GM23338 (cell line): ENCODE data around the gene ERC1.

Experiments
- CREB1 ChIP-seq: fragments of 250-450 bp; sonication (Bioruptor Pico); IDR thresholded peaks from 2 replicates; pipeline ENCODE4 v1.5.0; 2020; ENCODE audit warnings: low read depth, mild to moderate bottlenecking, moderate library complexity
- EZH2 ChIP-seq: fragments of 200-600 bp; sonication (generic); IDR thresholded peaks from one replicate; pipeline ENCODE4 v1.8.0; 2017; ENCODE audit warnings: antibody characterized with exemption, mild to moderate bottlenecking, low read depth; ENCODE audit not compliant: unreplicated experiment
- EZH2phosphoT487 ChIP-seq: fragments of 200-600 bp; sonication (generic); IDR thresholded peaks from one replicate; pipeline ENCODE4 v1.8.1; 2018; ENCODE audit warnings: antibody characterized with exemption; ENCODE audit not compliant: unreplicated experiment
- POLR2AphosphoS5 ChIP-seq: IDR thresholded peaks from 2 replicates; pipeline ENCODE4 v1.6.1; 2016; ENCODE audit warnings: antibody characterized with exemption, low read depth
- ZNF462 ChIP-seq: fragments of 250-450 bp; sonication (Bioruptor Pico); IDR thresholded peaks from 2 replicates; pipeline ENCODE4 v1.5.0; 2020; ENCODE audit warnings: mild to moderate bottlenecking, moderate library complexity
- TF ChIP-seq, protein P1 (sequence below), 2 experiments: fragments of 200-600 bp in 1 of 2; sonication (generic) in 1 of 2; conservative IDR thresholded peaks; 2 replicates each; pipeline versions ENCODE4 v1.5.1 to v1.6.1; 2016 to 2017; ENCODE audit warnings: antibody characterized with exemption in 2 of 2, low read depth in 2 of 2, mild to moderate bottlenecking in 2 of 2, moderate library complexity in 1 of 2
- TF ChIP-seq, protein P2 (sequence below): IDR thresholded peaks from 2 replicates; pipeline ENCODE4 v1.6.1; 2016; ENCODE audit warnings: antibody characterized with exemption
- TF ChIP-seq, protein P3 (sequence below): IDR thresholded peaks from one replicate; pipeline ENCODE4 v1.6.1; 2018; ENCODE audit warnings: antibody characterized with exemption; ENCODE audit not compliant: unreplicated experiment

DNA sequence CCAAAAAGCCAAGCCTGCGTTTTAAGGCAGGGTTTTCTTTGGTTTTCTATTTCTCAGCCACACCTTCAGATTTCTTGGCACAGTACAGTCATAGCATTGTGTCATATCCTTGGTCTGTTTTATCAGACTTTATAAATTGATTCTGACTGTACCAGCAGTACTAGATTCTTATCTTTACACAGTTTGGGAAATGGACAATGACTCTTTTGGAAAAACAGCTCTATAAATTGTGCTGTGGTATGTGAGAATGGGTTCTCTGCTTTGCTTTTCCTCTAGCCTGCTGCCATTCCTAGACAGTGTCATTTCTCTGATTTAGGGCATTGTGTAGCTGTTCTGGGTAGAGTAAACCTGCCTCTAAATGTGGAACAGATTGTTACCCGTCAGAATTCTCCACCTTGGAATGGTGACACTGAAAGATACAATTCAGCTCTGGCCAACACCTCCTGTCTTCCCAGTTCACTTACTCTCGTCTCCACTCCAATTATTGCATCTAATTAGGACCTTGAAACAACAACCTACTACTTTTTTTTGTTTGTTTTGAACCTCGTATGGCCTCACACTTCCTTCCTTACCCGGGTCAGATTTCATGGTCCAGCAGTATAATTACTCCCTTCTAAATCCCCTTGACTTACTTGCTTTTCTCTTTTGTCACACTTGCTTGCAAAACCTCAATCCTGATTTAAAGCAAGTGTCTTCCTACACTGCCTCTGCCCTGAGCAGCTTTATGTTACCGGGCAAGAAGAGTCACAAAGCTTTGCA is 226.3 kb downstream of the ERC1 start:
- TF ChIP-seq, protein P1, sequence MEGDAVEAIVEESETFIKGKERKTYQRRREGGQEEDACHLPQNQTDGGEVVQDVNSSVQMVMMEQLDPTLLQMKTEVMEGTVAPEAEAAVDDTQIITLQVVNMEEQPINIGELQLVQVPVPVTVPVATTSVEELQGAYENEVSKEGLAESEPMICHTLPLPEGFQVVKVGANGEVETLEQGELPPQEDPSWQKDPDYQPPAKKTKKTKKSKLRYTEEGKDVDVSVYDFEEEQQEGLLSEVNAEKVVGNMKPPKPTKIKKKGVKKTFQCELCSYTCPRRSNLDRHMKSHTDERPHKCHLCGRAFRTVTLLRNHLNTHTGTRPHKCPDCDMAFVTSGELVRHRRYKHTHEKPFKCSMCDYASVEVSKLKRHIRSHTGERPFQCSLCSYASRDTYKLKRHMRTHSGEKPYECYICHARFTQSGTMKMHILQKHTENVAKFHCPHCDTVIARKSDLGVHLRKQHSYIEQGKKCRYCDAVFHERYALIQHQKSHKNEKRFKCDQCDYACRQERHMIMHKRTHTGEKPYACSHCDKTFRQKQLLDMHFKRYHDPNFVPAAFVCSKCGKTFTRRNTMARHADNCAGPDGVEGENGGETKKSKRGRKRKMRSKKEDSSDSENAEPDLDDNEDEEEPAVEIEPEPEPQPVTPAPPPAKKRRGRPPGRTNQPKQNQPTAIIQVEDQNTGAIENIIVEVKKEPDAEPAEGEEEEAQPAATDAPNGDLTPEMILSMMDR (conservative IDR thresholded peaks at IDR 0.05; ENCODE audit: low read depth in 2 of 2) = no peak
- TF ChIP-seq EZH2phosphoT487 = no peak
- TF ChIP-seq POLR2AphosphoS5 = no peak
- no peak for TF ChIP-seq CREB1
- TF ChIP-seq, protein P2, sequence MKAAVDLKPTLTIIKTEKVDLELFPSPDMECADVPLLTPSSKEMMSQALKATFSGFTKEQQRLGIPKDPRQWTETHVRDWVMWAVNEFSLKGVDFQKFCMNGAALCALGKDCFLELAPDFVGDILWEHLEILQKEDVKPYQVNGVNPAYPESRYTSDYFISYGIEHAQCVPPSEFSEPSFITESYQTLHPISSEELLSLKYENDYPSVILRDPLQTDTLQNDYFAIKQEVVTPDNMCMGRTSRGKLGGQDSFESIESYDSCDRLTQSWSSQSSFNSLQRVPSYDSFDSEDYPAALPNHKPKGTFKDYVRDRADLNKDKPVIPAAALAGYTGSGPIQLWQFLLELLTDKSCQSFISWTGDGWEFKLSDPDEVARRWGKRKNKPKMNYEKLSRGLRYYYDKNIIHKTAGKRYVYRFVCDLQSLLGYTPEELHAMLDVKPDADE = no peak
- TF ChIP-seq, protein P3, sequence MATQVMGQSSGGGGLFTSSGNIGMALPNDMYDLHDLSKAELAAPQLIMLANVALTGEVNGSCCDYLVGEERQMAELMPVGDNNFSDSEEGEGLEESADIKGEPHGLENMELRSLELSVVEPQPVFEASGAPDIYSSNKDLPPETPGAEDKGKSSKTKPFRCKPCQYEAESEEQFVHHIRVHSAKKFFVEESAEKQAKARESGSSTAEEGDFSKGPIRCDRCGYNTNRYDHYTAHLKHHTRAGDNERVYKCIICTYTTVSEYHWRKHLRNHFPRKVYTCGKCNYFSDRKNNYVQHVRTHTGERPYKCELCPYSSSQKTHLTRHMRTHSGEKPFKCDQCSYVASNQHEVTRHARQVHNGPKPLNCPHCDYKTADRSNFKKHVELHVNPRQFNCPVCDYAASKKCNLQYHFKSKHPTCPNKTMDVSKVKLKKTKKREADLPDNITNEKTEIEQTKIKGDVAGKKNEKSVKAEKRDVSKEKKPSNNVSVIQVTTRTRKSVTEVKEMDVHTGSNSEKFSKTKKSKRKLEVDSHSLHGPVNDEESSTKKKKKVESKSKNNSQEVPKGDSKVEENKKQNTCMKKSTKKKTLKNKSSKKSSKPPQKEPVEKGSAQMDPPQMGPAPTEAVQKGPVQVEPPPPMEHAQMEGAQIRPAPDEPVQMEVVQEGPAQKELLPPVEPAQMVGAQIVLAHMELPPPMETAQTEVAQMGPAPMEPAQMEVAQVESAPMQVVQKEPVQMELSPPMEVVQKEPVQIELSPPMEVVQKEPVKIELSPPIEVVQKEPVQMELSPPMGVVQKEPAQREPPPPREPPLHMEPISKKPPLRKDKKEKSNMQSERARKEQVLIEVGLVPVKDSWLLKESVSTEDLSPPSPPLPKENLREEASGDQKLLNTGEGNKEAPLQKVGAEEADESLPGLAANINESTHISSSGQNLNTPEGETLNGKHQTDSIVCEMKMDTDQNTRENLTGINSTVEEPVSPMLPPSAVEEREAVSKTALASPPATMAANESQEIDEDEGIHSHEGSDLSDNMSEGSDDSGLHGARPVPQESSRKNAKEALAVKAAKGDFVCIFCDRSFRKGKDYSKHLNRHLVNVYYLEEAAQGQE = no peak
- no peak for TF ChIP-seq ZNF462 (CRISPR knock-in tag)
- TF ChIP-seq EZH2 = no peak
